ENCODE results near the gene ZNF487.

DNA sequence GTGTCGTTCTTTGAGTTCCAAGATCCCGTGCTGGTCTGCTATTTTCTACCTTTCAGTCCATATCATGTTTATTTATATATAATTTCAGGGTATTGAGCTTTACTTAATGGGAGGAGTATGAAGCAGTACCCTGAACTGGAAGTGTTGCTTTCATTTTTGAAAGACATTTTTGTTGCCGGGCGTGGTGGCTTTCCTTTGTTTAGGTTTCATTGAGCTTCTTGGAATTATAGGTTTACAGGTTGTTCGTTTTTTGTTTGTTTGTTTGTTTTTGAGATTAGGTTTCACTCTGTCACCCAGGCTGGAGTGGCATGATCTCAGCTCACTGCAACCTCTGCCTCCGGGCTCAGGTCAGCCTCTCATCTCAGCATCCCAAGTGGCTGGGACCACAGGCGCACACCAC lies 7.4 kb downstream of the ZNF487 start:
- TF ChIP-seq, protein P1, sequence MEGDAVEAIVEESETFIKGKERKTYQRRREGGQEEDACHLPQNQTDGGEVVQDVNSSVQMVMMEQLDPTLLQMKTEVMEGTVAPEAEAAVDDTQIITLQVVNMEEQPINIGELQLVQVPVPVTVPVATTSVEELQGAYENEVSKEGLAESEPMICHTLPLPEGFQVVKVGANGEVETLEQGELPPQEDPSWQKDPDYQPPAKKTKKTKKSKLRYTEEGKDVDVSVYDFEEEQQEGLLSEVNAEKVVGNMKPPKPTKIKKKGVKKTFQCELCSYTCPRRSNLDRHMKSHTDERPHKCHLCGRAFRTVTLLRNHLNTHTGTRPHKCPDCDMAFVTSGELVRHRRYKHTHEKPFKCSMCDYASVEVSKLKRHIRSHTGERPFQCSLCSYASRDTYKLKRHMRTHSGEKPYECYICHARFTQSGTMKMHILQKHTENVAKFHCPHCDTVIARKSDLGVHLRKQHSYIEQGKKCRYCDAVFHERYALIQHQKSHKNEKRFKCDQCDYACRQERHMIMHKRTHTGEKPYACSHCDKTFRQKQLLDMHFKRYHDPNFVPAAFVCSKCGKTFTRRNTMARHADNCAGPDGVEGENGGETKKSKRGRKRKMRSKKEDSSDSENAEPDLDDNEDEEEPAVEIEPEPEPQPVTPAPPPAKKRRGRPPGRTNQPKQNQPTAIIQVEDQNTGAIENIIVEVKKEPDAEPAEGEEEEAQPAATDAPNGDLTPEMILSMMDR (IDR thresholded peaks at IDR 0.05) = no peak
- TF ChIP-seq EZH2 (IDR thresholded peaks at IDR 0.05; ENCODE audit: borderline replicate concordance, insufficient read depth, low read depth, low read length, poor library complexity, severe bottlenecking) = no peak

All from B cell (primary cell).